Keratinocyte (primary cell): ENCODE data around the gene TEX19.

Experiments used
- CTCF ChIP-seq, 3 experiments: IDR thresholded peaks in 1 of 3; conservative IDR thresholded peaks in 1 of 3; optimal IDR thresholded peaks in 1 of 3; 2 replicates in 2 of 3; 3 replicates in 1 of 3; pipeline versions ENCODE3 to v1.5.1; 2011; ENCODE audit warnings: low read length in 3 of 3, mild to moderate bottlenecking in 3 of 3, moderate library complexity in 2 of 3, control low read depth in 1 of 3, inconsistent platforms in 1 of 3; ENCODE audit not compliant: insufficient read depth in 2 of 3; ENCODE audit errors: extremely low read depth in 1 of 3
- EZH2 ChIP-seq: IDR thresholded peaks from one replicate; pipeline ENCODE4 v1.6.1; 2012; ENCODE audit warnings: inconsistent platforms, mild to moderate bottlenecking, low read length, moderate library complexity

GRCh38 chr17:82342361-82343079, 16.5 kb upstream of the TEX19 start:
- TF ChIP-seq CTCF (optimal IDR thresholded peaks at IDR 0.05 in 1 of 3, IDR thresholded peaks at IDR 0.05 in 1 of 3, conservative IDR thresholded peaks at IDR 0.05 in 1 of 3; ENCODE audit: extremely low read depth in 1 of 3, insufficient read depth in 2 of 3, low read length in 3 of 3) (no peak), EZH2 (no peak)
